ENCODE results near the gene SIGLEC14. TPM values are rescaled to one million over a fixed set of nuclear protein-coding genes. Genes with fewer than 3 reads are reported as not detected.
"Not testable (repeated sequence)": the region's sequence is repeated elsewhere in the genome, so short reads cannot be mapped to it uniquely, and the experiment has no call there.

SIGLEC14 gene
- total and polyA plus RNA-seq, 7 donors: 0.55 to 10.2 (median 5.4) TPM; not detected in 1

- H3K27me3 ChIP-seq: peaks cover 0 to 24% (median 15%) of the 10 kb centered on the region in 3 donors
- no peak overlapping the region for H3K27ac ChIP-seq
- H3K4me3 ChIP-seq: no peak overlapping the region
- no peaks in the 10 kb centered on the region for H3K4me1 ChIP-seq
- no peak for TF ChIP-seq POLR2AphosphoS5 (IDR thresholded peaks at IDR 0.05)
- TF ChIP-seq EP300 (IDR thresholded peaks at IDR 0.05): no peak
- TF ChIP-seq CTCF (IDR thresholded peaks at IDR 0.05): no peak
- no peak for TF ChIP-seq POLR2A (IDR thresholded peaks at IDR 0.05)
- intact Hi-C loops (cut with DNase I): no loop called here
- H3K36me3 ChIP-seq: no peaks in the 10 kb centered on the region
- peaks cover 0 to 5% (median 0%) of the 10 kb centered on the region in 4 donors for H3K9me3 ChIP-seq
- 87 to 91% methylated on average over 3 of the region's 3 CpGs for WGBS, 2 donors
- no peak for DNase-seq
Measured at GRCh38 chr19:51640386-51640785, 6.2 kb downstream of the SIGLEC14 start.

DNA sequence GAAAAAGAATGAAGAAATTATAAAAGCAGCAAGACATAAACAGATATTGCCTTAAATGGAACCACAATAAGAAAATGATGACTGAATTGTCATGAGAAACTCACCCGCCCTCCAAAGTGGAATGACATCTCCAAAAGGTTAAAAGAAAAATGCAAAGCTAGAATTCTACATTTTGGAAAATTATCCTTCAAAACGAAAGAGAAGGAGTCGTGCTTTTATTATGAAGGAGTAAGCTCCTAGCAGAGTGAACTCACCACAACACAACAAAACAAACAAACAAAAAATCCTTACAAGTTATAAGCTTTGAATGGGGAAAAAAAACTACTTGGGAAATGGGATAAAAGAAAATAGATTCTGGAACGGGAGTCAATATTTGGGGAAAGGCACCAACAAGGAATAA is 6.7 kb downstream of the SIGLEC14 start:
- no peak for DNase-seq
- Histone ChIP-seq H3K27me3 (peaks cover 0 to 24% (median 15%) of the 10 kb centered on the region in 3 donors), H3K4me3 (no peak overlapping the region), H3K27ac (no peak overlapping the region), H3K4me1 (no peaks in the 10 kb centered on the region), H3K36me3 (no peaks in the 10 kb centered on the region), H3K9me3 (peaks cover 0 to 5% (median 0%) of the 10 kb centered on the region in 4 donors)
- intact Hi-C loops (cut with DNase I): no loop called here
- TF ChIP-seq POLR2A (IDR thresholded peaks at IDR 0.05): no peak
- no peak for TF ChIP-seq EP300 (IDR thresholded peaks at IDR 0.05)
- TF ChIP-seq CTCF (IDR thresholded peaks at IDR 0.05): no peak
- TF ChIP-seq POLR2AphosphoS5 (IDR thresholded peaks at IDR 0.05): no peak
- 73 to 86% methylated on average over 4 of the region's 4 CpGs for WGBS, 2 donors

DNA sequence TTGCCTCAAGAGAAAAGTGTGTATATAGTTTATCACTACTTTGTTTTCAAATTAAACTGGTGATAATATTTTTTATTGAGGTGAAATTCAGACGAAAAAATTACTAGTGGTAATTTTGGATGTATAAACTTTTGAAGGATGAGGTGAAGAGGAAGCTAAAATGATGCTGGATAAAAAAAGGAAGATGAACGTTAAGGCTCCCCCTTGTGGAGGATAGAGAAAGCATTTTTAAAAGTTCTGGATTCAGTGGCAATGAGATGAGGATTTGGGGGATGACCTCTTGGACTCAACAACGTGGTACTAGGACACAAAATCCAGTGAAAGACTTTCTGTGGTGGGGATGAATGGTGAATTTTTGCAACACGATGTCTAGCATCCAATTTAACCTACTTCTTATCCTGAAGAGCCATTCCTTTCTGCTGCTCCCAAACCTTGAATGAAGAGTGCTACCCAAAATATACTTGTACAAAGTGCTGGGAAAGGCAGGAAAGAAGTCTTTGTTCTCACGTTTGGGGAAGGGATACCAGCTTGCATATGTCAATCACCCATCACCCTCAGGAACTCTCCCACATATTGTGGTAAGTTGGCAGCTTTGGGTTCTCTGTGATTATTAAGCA is 9.2 kb downstream of the SIGLEC14 start:
- TF ChIP-seq CTCF (IDR thresholded peaks at IDR 0.05): peak in 1 of 4 experiments; percentile 27
- TF ChIP-seq POLR2A (IDR thresholded peaks at IDR 0.05): no peak
- Histone ChIP-seq H3K9me3 (peaks cover 0 to 5% (median 0%) of the 10 kb centered on the region in 4 donors), H3K36me3 (no peaks in the 10 kb centered on the region), H3K4me3 (no peak overlapping the region), H3K27ac (no peak overlapping the region), H3K4me1 (no peaks in the 10 kb centered on the region), H3K27me3 (peaks cover 0 to 12% (median 3%) of the 10 kb centered on the region in 3 donors)
- no peak for DNase-seq
- WGBS, 2 donors: 19 to 23% methylated on average over 5 of the region's 5 CpGs
- intact Hi-C loops (cut with DNase I): no loop called here

- intact Hi-C loops (cut with DNase I): no loop called here
- DNase-seq: no peak
- Histone ChIP-seq H3K27me3 (peaks cover 0 to 14% (median 3%) of the 10 kb centered on the region in 3 donors), H3K36me3 (no peaks in the 10 kb centered on the region), H3K4me3 (no peak overlapping the region), H3K27ac (no peak overlapping the region), H3K9me3 (peaks cover 0 to 5% (median 0%) of the 10 kb centered on the region in 4 donors), H3K4me1 (no peaks in the 10 kb centered on the region)
- 76 to 85% methylated on average over 5 of the region's 5 CpGs for WGBS, 2 donors
- TF ChIP-seq POLR2A (IDR thresholded peaks at IDR 0.05) (no peak), CTCF (IDR thresholded peaks at IDR 0.05) (no peak), POLR2AphosphoS5 (IDR thresholded peaks at IDR 0.05) (no peak), EP300 (IDR thresholded peaks at IDR 0.05) (no peak)
Measured at GRCh38 chr19:51632126-51632525, 14.5 kb downstream of the SIGLEC14 start.

DNA sequence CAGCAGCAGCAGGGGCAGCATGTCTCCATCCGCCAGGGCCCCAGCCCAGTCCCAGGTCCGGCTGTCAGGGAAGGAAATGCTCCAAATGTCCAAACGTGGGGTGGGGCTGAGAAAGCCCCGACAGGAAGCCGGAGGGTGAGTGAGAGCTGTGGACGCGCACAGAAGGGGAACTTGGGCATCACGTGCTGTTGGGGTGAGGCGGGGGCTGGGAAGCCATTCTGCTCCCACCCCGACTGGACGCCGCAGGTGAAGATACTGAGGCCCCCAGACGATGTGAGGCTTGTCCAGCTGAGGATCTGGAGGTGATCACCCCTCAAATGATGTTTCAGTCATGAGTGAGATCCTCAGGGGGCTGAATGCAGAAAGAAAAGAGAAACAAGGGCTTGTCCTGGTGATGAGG is 16.3 kb downstream of the SIGLEC14 start, which contains the start of gene SIGLEC5:
TSS of gene SIGLEC5 (minus strand) at position 87 of the 400 bp plus-strand sequence. CDS start at position 21, 66 bp downstream.
- H3K4me1 ChIP-seq; DNase-seq; H3K27ac ChIP-seq; H3K36me3 ChIP-seq; H3K4me3 ChIP-seq; intact Hi-C loops (cut with DNase I); H3K9me3 ChIP-seq: not testable (repeated sequence)
- peaks cover 0 to 23% (median 0%) of the 10 kb centered on the region in 3 donors for H3K27me3 ChIP-seq
- WGBS, 2 donors: 29 to 73% methylated on average over 10 of the region's 13 CpGs

Data from sigmoid colon (tissue), 7 donors.